Endometrium (tissue), 2 donors: Measurements from ENCODE around the gene SH3RF3.

Experiments
- FAIRE-seq: peaks from 2 replicates; lab custom pipeline; 2012; peaks lifted over from hg19 to GRCh38; lab: Jason Lieb, UNC
- donor health status: control.
- donor health status: control.

SH3RF3 gene

GRCh38 chr2:109398366-109399015, 269.5 kb downstream of the SH3RF3 start:
- FAIRE-seq = no peak

DNA sequence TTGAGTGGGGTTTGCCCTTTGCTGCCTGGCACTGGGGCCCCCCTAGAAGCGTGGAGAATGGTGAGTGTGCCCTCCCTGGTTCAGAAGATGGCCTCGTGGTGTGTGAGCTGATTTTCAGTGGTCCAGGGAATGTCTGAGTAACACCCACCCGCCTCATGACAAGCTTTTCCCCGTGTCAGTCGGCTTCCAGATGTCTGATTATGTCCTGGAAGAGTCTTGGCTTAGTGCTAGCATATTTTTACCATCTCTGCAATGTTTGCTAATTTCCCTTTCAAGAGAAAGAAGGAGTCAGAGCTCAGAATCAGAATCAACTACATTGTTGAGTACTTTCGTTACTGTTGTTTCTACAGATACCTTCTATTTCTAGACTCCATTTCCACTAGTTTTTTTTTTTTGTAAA, 270.1 kb downstream of the SH3RF3 start:
- no peak for FAIRE-seq

- no peak for FAIRE-seq
Measured at GRCh38 chr2:109400102-109400501, 271.1 kb downstream of the SH3RF3 start.

- FAIRE-seq = no peak
Measured at GRCh38 chr2:109401370-109401769, 272.4 kb downstream of the SH3RF3 start.

DNA sequence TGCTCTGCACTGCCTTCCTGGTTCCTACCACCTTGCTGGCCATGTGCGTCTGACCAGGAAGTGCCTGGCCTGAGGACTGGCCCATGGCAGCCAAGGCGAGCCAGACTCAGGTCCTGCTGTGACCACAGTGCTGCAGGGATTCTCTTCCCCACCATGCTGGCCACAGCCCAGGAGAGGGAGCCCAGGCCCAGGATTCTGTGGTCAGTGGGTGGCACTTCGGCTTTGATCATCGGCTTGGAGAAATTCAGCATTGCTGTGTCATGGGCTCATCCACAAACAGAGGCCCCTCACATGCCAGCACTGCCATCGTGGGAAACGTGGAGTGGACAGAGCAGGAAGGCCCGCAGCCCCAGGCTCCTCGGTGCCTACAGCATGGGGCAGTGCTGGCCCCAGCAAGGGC, 273.2 kb downstream of the SH3RF3 start:
- no peak for FAIRE-seq

- FAIRE-seq = no peak
Measured at GRCh38 chr2:109402980-109403840, 274.2 kb downstream of the SH3RF3 start.

- no peak for FAIRE-seq
Measured at GRCh38 chr2:109403841-109404201, 274.8 kb downstream of the SH3RF3 start.

DNA sequence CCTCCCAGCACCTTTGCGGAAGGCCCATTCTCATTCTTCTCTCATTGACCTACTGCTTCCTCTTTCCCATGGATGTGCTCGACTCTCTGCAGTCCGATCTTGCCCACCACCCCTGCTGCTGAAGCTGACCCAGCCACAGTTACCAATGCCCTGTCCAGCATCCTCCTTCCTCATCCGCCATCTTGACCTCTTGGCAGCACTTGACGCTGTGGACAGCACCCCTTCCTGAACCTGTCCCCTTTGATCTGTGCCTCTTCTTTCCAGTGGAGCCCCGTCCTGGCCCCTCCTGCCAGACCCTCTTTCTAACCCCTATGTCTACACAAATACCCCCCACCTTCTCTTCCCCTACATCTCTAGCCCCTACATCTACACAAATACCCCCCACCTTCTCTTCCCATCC, 275.7 kb downstream of the SH3RF3 start:
- no peak for FAIRE-seq

DNA sequence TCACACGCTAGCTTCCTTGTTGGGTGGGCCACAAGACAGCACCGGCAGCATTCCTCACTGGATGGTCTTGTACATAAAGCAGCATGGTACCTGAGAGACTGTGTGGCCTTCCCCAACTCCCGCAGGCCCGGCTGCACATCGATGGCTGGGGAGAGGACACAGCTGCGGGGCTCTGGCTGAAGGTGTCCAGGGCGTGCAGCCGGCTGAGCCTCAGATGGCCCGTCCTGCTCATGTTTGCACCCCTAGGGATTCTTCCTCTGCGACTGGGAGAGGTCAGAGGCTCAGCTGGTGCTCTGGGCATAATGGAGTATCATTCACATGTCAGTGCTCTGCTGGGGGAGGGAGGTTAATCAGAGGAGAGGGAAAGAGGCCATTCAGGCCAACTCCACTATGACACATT, 276.9 kb downstream of the SH3RF3 start:
- no peak for FAIRE-seq

DNA sequence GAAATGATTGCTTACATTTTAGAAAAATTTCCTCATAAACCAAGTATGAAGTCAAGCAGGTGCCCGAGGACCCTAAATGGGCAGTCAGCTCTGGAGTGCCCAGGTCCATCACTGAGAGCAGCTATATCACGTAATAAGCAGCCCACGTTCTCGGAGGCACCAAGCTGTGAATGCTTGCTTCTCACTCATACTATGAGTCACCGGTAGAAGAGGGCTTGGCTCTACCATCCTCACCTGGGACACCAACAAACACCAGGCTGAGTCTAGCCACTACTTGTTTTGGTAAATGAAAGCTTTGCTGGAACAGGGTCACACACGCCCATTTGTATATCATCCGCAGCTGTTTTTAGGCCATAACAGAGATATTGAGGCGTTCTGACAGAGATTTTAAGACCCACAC, 277.3 kb downstream of the SH3RF3 start:
- no peak for FAIRE-seq

- FAIRE-seq = no peak
Measured at GRCh38 chr2:109407276-109408042, 278.5 kb downstream of the SH3RF3 start.

GRCh38 chr2:109408043-109408335, 279.0 kb downstream of the SH3RF3 start:
- no peak for FAIRE-seq

DNA sequence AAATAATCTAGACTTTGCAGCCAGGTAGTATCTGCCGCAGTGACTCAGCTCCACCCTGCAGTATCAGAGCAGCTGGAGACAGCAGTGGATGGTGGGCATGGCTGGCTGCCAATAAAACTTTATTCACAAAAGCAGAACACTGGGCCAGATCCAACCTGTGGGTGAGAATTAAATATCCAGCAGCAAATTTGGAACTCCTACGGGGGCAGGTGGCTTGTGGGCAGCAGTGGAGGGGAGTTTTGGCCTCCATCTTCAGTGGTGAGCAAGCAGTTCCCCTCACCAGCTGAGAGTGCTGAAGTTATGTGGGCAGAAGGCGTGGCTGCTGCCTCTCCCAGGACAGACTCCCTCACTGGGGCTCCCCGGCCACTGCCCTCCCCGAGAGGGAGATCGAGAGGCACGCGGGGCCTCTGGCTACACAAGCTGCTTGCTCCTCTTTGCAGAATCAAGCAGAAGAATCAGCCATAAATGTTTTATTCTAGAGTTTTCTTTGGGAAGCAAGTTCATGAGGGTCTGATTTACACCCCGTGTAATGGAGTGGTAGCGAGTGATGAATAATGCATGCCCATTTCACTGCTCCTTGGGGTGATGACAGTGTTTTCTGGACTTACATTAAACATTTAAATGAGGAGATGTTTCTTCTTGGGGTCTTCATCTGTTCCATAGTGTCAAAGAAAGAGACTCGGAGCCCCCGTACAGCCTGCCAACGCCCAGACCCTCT, 280.5 kb downstream of the SH3RF3 start:
- no peak for FAIRE-seq

- no peak for FAIRE-seq
Measured at GRCh38 chr2:109410039-109410815, 281.2 kb downstream of the SH3RF3 start.

GRCh38 chr2:109411640-109412325, 282.8 kb downstream of the SH3RF3 start:
- FAIRE-seq = no peak

GRCh38 chr2:109415581-109416013, 286.6 kb downstream of the SH3RF3 start:
- no peak for FAIRE-seq

DNA sequence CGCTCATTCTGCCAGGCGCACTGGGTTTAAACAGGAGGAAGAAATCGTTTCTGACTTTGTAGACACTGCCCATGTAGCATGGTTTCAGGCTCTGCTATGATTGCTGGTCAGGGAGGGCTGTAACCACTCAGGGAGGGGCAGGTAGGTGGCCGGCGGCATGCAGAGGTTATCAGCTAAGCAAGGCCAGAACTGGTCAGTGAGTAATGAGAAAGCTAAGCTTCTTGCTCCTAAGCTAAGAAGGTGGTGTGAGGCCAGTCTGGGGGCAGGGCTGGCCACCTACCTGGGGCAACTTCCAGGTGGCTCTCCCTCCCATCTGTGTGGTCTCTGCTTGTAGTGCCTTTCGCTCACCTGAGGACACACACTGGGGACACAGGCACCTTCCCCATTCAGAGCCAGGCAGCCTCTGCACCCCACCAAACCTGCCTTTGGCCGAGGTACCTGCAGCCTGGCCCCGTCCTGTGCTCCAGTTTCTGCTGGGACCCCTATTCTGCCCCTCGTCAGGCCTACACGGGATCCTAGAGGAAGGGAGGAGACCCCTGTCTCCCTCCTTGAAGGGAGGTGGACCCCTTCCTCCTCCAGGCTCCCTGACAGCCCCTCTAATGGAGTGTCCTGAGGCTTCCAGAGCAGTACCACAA, 288.8 kb downstream of the SH3RF3 start:
- FAIRE-seq = no peak

DNA sequence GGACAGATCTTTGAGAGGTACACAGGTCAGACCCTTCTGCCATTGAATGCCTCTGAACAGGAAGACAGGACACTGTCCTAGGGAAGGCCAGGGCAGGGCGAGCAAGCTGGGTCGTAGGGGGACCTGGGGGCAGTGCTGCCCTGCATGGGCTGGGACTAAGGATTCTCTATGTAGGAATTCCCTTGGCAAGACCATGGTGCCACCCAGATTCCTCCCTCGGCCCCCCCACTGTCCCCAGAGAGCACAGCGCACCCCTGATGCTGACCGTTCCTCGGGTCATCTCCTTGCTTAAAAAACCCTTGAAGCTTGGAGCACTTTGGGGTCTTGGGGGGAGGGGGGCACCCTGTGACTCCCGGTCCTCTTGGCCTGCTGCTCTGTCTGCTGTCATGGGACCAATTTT, 289.7 kb downstream of the SH3RF3 start:
- FAIRE-seq = no peak

DNA sequence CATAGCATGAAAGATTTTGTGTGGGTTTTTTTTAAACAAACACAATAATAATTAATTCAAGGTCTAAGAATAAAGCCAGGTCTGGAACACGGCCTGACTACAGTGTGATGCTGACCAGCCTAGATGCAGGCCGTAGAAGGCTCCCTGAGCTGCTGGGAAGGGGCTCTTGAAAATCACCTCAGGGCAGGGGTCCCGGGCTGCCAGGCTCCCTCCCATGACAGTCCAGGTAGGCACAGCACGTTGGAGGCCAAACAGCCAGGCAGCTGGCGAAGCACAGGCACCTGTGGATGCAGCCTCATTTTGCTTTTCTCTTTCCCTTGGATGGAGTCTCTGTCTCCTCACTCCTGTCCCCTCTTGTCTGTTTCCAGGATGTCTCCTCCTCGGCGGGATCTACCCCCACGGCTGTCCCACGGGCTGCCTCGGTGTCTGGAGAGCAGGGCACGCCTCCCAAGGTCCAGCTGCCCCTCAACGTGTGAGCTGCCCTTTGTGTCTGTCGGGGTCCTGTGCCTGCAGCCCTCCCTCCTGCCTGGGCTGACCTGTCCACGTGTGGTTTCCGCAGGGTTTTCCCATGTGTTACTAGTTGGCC, 290.3 kb downstream of the SH3RF3 start:
- no peak for FAIRE-seq

DNA sequence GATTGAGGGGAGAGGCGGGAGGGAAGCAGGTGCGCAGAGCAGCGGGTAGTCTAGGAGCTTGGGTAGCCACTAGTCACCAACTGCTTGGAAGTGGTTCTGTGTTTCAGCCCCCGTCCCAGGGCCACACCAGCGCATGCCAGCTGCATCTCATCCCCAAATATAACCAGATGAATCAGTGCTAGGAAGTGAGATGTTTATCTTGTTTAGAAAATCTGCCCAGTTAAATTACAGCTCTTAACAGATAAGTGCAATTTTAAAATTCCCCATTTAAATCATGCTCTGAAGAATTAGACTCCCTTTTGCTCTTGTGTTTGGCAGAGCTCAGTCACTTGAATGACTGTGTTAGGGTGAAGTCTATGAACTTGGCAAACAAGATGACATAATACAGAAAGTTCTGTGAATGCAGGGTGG, 291.0 kb downstream of the SH3RF3 start:
- no peak for FAIRE-seq
